ENCODE results near the gene IP6K3. TPM values are rescaled to one million over a fixed set of nuclear protein-coding genes. Genes with fewer than 3 reads are reported as not detected.
A peak's percentile ranks its signal among the peaks of the same experiment; 100 is the strongest.

The IP6K3 gene
- polyA plus RNA-seq, 1 donor: 0.34 TPM

DNA sequence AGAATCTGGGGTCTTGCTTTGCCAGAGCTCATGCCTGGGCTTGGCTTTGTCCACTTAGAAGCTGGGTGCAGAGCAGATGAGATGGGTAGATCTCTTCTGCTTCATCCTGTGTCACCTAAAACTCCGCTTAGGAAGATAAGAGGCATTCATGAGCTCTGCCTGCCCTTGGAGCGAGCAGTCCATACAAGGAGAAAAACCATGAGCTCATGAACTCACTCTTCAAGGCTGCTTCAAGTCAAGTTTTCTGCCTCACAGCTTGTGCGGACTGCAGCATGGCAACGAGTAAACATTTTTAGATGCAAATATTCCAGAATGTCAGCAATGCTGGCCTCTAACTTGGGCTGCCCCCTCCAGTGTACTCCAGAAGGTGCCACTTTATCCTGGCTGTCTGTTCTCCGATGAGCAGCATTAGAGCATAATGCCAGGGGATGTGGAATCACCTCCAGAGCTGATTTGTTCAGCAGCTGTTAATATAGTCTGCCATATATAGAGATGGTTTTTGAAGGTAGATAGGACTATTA, 24.5 kb downstream of the IP6K3 start:
- Histone ChIP-seq H3K36me3 (ENCODE audit: control insufficient read depth, insufficient read depth, low read length) (no peaks in the 10 kb centered on the region), H3K27me3 (ENCODE audit: control insufficient read depth, insufficient read depth, low read length) (peaks cover 18% of the 10 kb centered on the region), H3K4me3 (ENCODE audit: low read length) (no peak overlapping the region), H3K9me3 (ENCODE audit: control insufficient read depth, low read depth, low read length) (no peaks in the 10 kb centered on the region), H3K4me1 (ENCODE audit: control insufficient read depth, insufficient read depth, low read length) (no peaks in the 10 kb centered on the region), H3K27ac (ENCODE audit: low read length) (no peak overlapping the region)
- DNase-seq: peak in 1 of 2 donors; percentile 12
- no CpG with 5 or more reads among the region's 5 CpGs for WGBS (ENCODE audit: insufficient coverage, low lambda C conversion rate)

DNA sequence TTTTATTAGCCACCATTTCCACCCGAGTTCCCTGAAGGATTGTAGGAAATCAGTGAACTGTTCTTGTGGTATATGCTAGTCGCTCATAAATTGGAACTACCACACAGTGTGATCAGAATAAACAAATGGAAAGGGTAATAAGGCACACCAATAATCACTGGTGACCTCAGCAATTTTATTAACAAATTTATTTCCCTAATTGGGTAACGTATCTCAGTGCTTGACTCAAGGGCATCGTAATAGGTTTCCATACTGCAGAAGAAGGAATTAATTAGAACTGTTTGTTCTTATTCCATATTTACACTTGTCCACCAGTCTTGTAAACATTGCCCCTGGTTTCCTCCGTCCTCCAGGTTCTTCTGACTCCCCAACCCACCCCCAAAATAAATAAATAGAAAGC, 25.2 kb downstream of the IP6K3 start:
- no CpG with 5 or more reads among the region's 5 CpGs for WGBS (ENCODE audit: insufficient coverage, low lambda C conversion rate)
- Histone ChIP-seq H3K9me3 (ENCODE audit: control insufficient read depth, low read depth, low read length) (no peaks in the 10 kb centered on the region), H3K4me1 (ENCODE audit: control insufficient read depth, insufficient read depth, low read length) (no peaks in the 10 kb centered on the region), H3K36me3 (ENCODE audit: control insufficient read depth, insufficient read depth, low read length) (no peaks in the 10 kb centered on the region), H3K27ac (ENCODE audit: low read length) (no peak overlapping the region), H3K4me3 (ENCODE audit: low read length) (no peak overlapping the region), H3K27me3 (ENCODE audit: control insufficient read depth, insufficient read depth, low read length) (peaks cover 18% of the 10 kb centered on the region)
- DNase-seq: no peak

DNA sequence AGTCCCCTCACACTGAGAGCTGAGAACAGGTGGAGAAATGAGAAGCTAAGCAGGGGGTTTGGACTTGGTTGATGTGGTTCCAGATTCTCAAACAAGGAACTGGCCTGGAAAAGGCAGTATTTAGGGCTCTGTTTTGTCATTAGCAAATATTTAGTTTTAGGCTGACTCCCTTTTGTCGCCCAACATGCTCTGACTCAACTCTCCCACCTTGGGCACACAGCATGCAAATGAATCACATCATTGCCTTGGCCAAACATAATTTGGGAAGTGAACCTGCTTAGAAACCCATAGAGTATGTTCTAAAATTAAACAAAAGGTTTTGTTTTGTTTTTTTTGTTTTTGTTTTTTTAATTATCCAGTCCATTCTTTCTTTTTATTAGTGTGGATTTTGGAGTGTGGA, 25.7 kb downstream of the IP6K3 start:
- no peaks in the 10 kb centered on the region for H3K4me1 ChIP-seq (ENCODE audit: control insufficient read depth, insufficient read depth, low read length)
- 86% methylated on average over 1 of the region's 1 CpG for WGBS (ENCODE audit: insufficient coverage, low lambda C conversion rate)
- no peak overlapping the region for H3K27ac ChIP-seq (ENCODE audit: low read length)

DNA sequence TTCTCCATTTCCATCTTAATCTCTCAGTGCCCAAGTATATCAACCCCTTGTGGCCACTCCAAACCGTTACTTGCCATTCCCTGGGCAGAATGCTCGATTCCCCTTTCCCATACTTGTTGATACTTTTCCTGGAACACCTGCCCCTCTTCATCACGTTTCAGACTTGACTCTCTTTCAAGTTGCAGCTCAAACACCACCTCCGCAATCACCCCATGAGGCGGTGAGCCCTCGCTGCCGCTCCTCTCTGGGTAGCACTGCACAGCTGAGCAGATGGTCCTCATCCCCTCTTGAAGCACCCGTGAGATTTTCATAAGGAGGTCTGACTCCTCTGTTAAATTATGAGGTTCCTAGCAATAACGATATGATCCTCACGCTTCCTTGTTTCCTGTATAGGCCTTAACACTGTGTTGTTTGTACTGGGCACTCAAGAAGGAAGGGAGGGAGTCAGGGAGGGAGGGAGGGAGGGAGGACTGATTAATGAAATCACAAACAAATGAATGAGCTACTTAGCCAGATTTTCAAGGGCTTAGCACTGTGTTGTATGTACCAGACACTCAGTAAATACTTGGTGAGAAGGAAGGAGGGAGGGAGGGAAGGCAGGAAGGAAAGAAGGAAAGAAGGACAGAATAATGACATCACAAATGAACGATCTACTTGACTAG, 27.2 kb downstream of the IP6K3 start:
- H3K36me3 ChIP-seq (ENCODE audit: control insufficient read depth, insufficient read depth, low read length): no peaks in the 10 kb centered on the region
- no peak overlapping the region for H3K27ac ChIP-seq (ENCODE audit: low read length)
- H3K4me1 ChIP-seq (ENCODE audit: control insufficient read depth, insufficient read depth, low read length): no peaks in the 10 kb centered on the region
- WGBS (ENCODE audit: insufficient coverage, low lambda C conversion rate): 67% methylated on average over 2 of the region's 11 CpGs
- peaks cover 18% of the 10 kb centered on the region for H3K27me3 ChIP-seq (ENCODE audit: control insufficient read depth, insufficient read depth, low read length)
- DNase-seq: no peak
- H3K9me3 ChIP-seq (ENCODE audit: control insufficient read depth, low read depth, low read length): no peaks in the 10 kb centered on the region
- no peak overlapping the region for H3K4me3 ChIP-seq (ENCODE audit: low read length)

More for the DNA sequence above, 25.7 kb downstream of the IP6K3 start:
- H3K9me3 ChIP-seq (ENCODE audit: control insufficient read depth, low read depth, low read length): no peaks in the 10 kb centered on the region
- H3K4me3 ChIP-seq (ENCODE audit: low read length): no peak overlapping the region
- DNase-seq: no peak
- H3K36me3 ChIP-seq (ENCODE audit: control insufficient read depth, insufficient read depth, low read length): no peaks in the 10 kb centered on the region
- H3K27me3 ChIP-seq (ENCODE audit: control insufficient read depth, insufficient read depth, low read length): peaks cover 18% of the 10 kb centered on the region

DNA sequence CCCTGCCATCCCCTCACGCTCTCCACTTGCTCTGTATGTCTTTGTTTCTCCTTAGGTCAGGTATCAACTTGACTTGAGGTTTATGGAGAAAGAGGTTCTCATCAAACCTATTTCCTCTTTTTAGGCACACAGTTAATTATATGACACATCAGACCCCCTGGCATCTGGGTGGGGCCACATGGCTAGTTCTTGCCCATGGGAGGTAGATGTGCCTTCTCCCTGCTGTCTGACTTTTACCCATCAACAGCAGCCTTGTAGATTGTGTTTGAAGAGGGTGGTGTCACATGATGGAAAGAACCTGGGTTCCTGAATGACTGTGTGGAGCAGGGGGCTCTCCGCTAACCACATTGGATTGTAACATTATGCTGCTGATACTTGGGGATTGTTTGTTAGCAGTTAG, 28.0 kb downstream of the IP6K3 start:
- WGBS (ENCODE audit: insufficient coverage, low lambda C conversion rate): no CpG with 5 or more reads among the region's 2 CpGs
- Histone ChIP-seq H3K36me3 (ENCODE audit: control insufficient read depth, insufficient read depth, low read length) (no peaks in the 10 kb centered on the region), H3K27ac (ENCODE audit: low read length) (no peak overlapping the region), H3K9me3 (ENCODE audit: control insufficient read depth, low read depth, low read length) (no peaks in the 10 kb centered on the region), H3K27me3 (ENCODE audit: control insufficient read depth, insufficient read depth, low read length) (peaks cover 14% of the 10 kb centered on the region), H3K4me1 (ENCODE audit: control insufficient read depth, insufficient read depth, low read length) (no peaks in the 10 kb centered on the region), H3K4me3 (ENCODE audit: low read length) (no peak overlapping the region)
- DNase-seq: no peak

DNA sequence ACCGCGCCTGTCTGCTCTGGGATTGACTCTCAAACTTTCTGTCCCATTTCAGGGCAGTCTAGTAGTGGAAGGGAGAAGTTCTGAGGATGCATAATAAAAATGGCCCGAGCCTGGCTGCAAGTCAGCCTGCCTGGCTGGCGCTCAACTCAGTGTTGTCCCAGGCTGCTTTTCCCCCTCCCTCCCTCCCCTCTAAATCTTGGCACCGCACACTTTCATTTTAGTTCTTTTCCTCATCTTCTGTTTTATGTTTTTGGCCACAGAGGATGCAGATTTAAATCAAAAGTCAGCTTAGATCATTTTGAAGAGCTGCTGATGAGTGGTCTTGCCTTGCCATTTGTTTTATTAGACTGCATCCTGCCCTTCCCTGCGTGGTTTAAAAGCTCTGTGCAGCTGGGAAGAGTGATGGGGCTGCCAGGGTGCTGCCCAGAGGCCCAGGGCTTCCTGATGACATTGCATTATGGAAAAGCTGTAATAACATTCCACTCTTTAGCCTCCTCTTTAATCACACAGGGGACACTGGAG, 28.7 kb downstream of the IP6K3 start:
- Histone ChIP-seq H3K9me3 (ENCODE audit: control insufficient read depth, low read depth, low read length) (no peaks in the 10 kb centered on the region), H3K4me3 (ENCODE audit: low read length) (no peak overlapping the region), H3K4me1 (ENCODE audit: control insufficient read depth, insufficient read depth, low read length) (no peaks in the 10 kb centered on the region), H3K27me3 (ENCODE audit: control insufficient read depth, insufficient read depth, low read length) (peaks cover 10% of the 10 kb centered on the region), H3K27ac (ENCODE audit: low read length) (no peak overlapping the region), H3K36me3 (ENCODE audit: control insufficient read depth, insufficient read depth, low read length) (no peaks in the 10 kb centered on the region)
- DNase-seq: no peak
- WGBS (ENCODE audit: insufficient coverage, low lambda C conversion rate): no CpG with 5 or more reads among the region's 6 CpGs

DNA sequence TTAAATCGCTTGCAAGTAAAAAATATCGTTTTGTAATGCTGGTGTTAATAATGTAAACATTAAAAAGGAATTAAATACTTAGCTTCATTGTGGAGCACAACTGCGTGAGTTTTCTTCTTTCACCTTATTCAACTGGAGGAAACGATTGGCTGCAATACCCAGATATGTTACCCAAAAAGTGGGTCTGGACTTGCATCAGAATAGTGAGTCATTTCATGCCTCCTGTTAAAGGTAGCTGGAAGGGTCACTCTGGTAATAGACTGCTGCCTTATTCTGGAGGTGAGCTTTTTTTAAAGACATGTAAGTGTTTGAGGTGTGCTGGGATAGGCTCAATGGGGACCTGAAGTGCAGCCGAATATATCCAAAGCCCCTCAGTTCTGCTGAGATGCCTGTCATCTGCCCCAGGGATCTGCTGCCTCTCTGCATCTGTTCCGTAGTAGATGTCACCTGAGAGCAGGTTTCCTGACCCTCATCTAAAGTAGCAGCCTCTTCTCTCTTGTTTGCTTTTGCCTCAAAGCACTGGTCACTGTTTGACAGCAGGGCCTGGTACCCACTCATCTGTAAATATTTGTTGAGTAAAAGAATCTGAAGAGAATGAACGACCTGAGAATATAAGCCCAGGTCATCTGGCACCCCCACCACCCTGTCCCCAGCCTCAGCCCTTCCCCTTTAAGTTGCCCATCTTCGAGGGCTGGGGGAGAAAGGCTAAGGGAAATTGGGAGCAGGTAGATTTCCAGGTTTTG, 29.6 kb downstream of the IP6K3 start:
- no peaks in the 10 kb centered on the region for H3K9me3 ChIP-seq (ENCODE audit: control insufficient read depth, low read depth, low read length)
- no peak for DNase-seq
- H3K27me3 ChIP-seq (ENCODE audit: control insufficient read depth, insufficient read depth, low read length): peaks cover 4% of the 10 kb centered on the region
- no peaks in the 10 kb centered on the region for H3K36me3 ChIP-seq (ENCODE audit: control insufficient read depth, insufficient read depth, low read length)
- H3K4me1 ChIP-seq (ENCODE audit: control insufficient read depth, insufficient read depth, low read length): peaks cover under 1% of the 10 kb centered on the region
- no peak overlapping the region for H3K27ac ChIP-seq (ENCODE audit: low read length)
- H3K4me3 ChIP-seq (ENCODE audit: low read length): no peak overlapping the region
- 100% methylated on average over 1 of the region's 8 CpGs for WGBS (ENCODE audit: insufficient coverage, low lambda C conversion rate)

DNA sequence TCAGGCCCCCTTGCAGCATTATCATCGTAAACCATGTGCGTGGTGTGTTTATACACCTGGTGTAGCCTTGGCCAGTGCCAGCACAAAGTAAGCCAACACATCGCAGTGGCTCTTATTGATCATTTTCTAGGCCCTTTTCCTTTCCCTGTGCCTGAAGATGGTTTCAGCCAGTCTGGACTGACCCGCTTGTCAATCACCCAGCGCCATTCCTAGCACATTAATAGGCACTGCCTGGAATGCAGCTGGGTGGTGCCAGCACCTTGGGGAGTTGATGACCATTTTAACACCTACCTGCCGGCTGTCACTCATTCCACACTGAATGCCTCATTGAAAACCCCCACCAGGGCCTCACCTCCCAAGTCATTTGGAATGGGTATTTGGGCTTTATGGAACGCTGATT, 30.3 kb downstream of the IP6K3 start:
- no peak overlapping the region for H3K4me3 ChIP-seq (ENCODE audit: low read length)
- no peaks in the 10 kb centered on the region for H3K36me3 ChIP-seq (ENCODE audit: control insufficient read depth, insufficient read depth, low read length)
- peaks cover 4% of the 10 kb centered on the region for H3K4me1 ChIP-seq (ENCODE audit: control insufficient read depth, insufficient read depth, low read length)
- no CpG with 5 or more reads among the region's 7 CpGs for WGBS (ENCODE audit: insufficient coverage, low lambda C conversion rate)
- peaks cover 3% of the 10 kb centered on the region for H3K27me3 ChIP-seq (ENCODE audit: control insufficient read depth, insufficient read depth, low read length)
- H3K9me3 ChIP-seq (ENCODE audit: control insufficient read depth, low read depth, low read length): no peaks in the 10 kb centered on the region
- H3K27ac ChIP-seq (ENCODE audit: low read length): no peak overlapping the region
- no peak for DNase-seq

DNA sequence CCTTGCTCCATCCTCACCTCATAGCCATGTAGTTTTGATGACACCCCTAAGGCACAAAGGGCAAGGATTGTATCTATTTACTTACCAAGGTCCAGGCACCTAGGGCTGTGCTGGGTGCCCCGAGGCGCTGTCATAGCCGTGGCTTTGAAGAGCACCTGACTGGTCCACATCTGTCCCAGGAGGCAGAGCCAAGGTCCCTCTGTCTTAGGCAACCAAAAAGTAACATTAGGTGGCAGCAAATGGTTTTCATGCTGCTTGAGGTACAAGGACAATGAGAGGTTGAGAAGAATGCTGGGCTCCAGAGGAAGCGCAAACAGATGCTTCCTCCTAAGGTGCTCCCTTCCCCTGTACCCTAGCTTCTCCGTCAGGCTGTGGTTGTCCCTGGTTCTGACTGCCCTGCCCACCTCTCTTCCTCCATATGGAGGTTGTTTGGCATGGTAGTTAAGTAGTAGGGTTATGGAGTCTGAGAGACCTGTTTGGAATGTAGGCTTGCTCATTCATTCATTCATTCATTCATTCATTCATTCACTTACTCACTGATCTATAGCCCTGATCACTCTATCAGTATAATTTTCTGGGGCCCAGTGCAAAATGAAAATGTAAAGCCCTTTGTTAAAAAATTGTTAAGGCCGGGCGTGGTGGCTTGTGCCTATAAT, 32.2 kb downstream of the IP6K3 start:
- peaks cover 11% of the 10 kb centered on the region for H3K4me1 ChIP-seq (ENCODE audit: control insufficient read depth, insufficient read depth, low read length)
- DNase-seq: peak in 1 of 2 donors; percentile 37
- WGBS (ENCODE audit: insufficient coverage, low lambda C conversion rate): no CpG with 5 or more reads among the region's 7 CpGs
- peaks cover 4% of the 10 kb centered on the region for H3K36me3 ChIP-seq (ENCODE audit: control insufficient read depth, insufficient read depth, low read length)
- H3K27ac ChIP-seq (ENCODE audit: low read length): no peak overlapping the region
- H3K9me3 ChIP-seq (ENCODE audit: control insufficient read depth, low read depth, low read length): no peaks in the 10 kb centered on the region
- H3K4me3 ChIP-seq (ENCODE audit: low read length): no peak overlapping the region
- H3K27me3 ChIP-seq (ENCODE audit: control insufficient read depth, insufficient read depth, low read length): no peaks in the 10 kb centered on the region

DNA sequence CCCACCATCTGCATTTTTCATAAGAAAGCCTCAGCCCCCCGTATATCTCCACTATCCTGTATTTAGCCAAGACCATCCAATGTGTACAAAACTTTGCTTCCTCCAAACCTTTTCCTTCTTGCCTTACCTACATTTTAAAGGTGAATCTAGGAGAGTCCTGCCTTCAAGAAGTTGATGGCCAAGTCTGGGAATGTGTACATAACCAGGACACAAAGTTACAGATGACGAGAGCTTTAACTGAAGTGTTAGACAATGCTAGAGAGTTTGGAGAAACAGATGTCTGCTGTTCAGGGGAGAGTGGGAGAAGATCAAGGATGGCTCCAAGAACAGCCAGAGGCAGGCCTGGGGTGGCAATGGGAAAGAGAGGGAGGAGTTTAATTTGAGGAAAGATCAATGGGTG, 32.9 kb downstream of the IP6K3 start:
- whole genome bisulfite sequencing (ENCODE audit: insufficient coverage, low lambda C conversion rate): no CpG with 5 or more reads among the region's 2 CpGs

More for the DNA sequence above, 32.9 kb downstream of the IP6K3 start:
- Histone ChIP-seq H3K4me3 (ENCODE audit: low read length) (no peak overlapping the region), H3K27me3 (ENCODE audit: control insufficient read depth, insufficient read depth, low read length) (no peaks in the 10 kb centered on the region), H3K36me3 (ENCODE audit: control insufficient read depth, insufficient read depth, low read length) (peaks cover 8% of the 10 kb centered on the region), H3K27ac (ENCODE audit: low read length) (no peak overlapping the region), H3K4me1 (ENCODE audit: control insufficient read depth, insufficient read depth, low read length) (peaks cover 11% of the 10 kb centered on the region), H3K9me3 (ENCODE audit: control insufficient read depth, low read depth, low read length) (no peaks in the 10 kb centered on the region)
- no peak for DNase-seq

Measured in large intestine (tissue), 3 donors.